ENCODE results near the gene ZNG1C.
"Not testable (repeated sequence)": the region's sequence is repeated elsewhere in the genome, so short reads cannot be mapped to it uniquely, and the experiment has no call there.

DNA sequence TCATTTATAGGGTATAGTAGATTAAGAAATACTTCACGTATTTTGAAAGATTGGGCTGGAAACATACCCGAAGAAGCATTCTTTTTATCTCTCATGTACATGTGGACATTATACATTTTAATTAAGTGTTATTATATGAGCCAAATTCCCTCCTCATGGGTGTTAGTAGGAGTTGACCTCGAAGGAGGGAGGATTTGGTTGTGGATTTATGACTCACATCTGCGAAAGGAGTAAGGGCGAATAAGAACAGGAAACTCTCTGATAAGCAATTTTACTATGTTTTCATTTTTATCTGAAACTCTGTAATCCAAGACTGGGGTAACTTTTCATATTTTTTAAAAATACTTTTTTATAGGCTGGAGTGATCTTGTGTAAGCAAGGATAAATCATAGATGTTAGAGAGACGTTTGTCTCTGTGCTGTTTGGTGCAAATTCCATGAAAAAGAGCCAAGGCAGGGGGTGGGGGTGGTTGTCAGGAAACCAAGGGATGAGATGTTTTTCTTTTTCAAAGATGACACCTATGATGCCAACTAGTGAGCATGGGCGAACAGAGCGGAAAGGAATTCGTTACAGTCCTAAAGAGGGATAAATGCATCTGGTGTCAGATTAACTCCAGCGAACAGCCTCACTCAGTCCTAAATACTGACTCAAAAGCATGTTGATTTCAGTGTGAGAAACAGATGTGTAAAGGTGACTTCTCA, 95.0 kb downstream of the ZNG1C start:
- not testable (repeated sequence) for TF ChIP-seq CTCF (IDR thresholded peaks at IDR 0.05 in 8 of 11, conservative IDR thresholded peaks at IDR 0.05 in 3 of 11); POLR2A (IDR thresholded peaks at IDR 0.05); POLR2AphosphoS5 (IDR thresholded peaks at IDR 0.05)

All from spleen (tissue), 7 donors.